ENCODE results near the gene NTRK2. TPM values are rescaled to one million over a fixed set of nuclear protein-coding genes. Genes with fewer than 3 reads are reported as not detected.

NTRK2 gene
- total RNA-seq, 1 donor, result not detected

DNA sequence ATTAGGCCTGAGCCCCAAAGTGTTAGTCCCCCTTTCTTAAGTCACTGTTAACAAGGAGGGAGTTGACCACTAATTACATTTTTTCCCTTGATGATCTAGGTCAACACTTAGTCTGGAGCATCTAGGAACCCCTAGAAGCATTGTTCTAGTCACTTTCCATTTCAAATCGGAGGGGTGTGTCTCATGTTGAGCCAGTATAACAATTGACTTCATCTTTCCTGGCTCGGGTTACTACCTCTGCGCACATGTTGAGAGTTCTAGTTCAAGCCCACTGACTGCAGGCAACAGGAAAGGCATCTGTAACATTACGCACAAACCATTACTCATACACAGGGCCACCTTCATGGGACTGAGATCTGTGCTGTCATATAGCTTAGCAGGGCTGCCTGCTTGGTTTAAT is 164.9 kb downstream of the NTRK2 start:
- TF ChIP-seq, protein P1, sequence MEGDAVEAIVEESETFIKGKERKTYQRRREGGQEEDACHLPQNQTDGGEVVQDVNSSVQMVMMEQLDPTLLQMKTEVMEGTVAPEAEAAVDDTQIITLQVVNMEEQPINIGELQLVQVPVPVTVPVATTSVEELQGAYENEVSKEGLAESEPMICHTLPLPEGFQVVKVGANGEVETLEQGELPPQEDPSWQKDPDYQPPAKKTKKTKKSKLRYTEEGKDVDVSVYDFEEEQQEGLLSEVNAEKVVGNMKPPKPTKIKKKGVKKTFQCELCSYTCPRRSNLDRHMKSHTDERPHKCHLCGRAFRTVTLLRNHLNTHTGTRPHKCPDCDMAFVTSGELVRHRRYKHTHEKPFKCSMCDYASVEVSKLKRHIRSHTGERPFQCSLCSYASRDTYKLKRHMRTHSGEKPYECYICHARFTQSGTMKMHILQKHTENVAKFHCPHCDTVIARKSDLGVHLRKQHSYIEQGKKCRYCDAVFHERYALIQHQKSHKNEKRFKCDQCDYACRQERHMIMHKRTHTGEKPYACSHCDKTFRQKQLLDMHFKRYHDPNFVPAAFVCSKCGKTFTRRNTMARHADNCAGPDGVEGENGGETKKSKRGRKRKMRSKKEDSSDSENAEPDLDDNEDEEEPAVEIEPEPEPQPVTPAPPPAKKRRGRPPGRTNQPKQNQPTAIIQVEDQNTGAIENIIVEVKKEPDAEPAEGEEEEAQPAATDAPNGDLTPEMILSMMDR (IDR thresholded peaks at IDR 0.05; ENCODE audit: insufficient read depth, low read depth, low read length), result no peak
- no peak overlapping the region for H3K4me3 ChIP-seq (ENCODE audit: low read depth, low read length)
- DNase-seq (ENCODE audit: low read depth), result no peak

DNA sequence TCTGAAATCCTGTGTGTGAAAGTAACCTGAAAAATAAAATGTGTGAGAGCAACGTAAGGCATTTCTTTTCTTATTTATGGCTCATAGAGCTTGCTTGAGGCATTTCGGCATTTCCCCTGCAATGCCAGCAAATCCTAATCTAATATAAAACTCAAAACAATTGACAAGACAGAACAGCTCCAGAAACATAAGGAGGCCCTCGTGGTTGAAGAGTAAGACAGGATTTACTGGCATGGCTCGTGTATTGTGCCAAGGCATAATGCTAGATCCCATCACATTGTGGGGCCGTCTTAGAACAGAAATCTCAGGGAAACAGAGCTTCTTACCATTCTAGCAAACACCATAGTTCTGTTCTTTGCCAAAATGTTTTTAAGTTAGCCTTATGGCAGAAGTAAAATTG is 166.2 kb downstream of the NTRK2 start:
- TF ChIP-seq, protein P1 (IDR thresholded peaks at IDR 0.05; ENCODE audit: insufficient read depth, low read depth, low read length), result no peak
- no peak overlapping the region for H3K4me3 ChIP-seq (ENCODE audit: low read depth, low read length)
- DNase-seq (ENCODE audit: low read depth), result no peak

DNA sequence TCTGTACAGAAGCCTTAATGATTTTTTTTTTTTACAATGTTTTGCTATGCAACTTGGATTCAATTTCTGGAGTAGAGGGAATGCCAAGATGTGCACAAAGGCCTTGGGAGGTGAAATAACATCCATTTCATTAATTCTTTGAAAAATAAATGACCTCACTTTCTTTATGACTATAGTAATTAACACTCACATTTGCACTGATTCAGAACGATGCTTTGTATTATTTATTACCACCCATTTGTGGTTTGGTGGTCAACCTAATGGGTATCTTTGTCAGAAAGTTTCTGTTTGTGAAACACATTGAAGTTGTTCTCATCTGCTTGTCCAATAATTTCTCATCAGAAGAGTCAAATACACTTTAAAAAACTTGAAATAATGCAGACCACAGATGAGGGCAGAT is 169.3 kb downstream of the NTRK2 start:
- no peak for DNase-seq (ENCODE audit: low read depth)
- H3K4me3 ChIP-seq (ENCODE audit: low read depth, low read length), result no peak overlapping the region
- TF ChIP-seq, protein P1 (IDR thresholded peaks at IDR 0.05; ENCODE audit: insufficient read depth, low read depth, low read length), result no peak

DNA sequence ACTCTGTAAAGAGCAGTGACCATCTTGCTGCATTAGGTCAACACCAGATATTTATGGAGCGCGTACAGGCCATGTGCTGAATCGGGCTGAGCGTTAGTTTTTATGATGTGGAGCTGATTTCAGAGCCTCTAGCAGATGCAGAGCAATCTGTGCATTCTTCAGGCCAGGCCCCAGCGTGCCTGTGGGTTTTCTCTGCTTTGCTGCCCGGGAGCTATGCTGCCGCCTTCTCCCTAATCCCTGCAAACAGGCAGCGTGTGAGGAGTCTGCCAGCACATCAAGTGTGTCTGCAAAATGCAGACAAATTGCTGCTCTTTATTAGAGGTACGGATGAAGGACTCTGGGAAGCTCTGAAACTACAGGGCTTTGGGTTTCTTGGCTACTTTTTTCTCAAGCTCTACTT is 170.0 kb downstream of the NTRK2 start:
- TF ChIP-seq, protein P1 (IDR thresholded peaks at IDR 0.05; ENCODE audit: insufficient read depth, low read depth, low read length), result no peak
- DNase-seq (ENCODE audit: low read depth), result peak; percentile 10
- no peak overlapping the region for H3K4me3 ChIP-seq (ENCODE audit: low read depth, low read length)

DNA sequence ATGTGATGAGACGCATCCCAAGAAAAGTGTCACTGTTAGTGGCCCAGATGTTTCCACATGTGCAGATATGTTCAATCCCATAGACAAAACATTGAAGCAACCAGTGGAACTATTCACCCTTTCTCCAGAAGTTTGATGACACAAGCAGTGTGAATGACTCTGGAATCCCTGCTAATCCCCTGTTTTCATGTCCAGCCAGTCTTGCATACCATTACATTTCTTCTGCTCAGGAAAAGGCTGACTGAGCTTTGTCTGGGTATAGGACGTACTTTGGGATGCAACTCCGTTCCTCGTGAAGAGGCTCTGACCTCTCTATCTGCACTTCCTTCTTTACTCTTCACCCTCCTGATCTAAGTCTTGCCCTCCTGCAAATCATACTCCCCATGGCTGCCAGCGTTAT is 172.4 kb downstream of the NTRK2 start:
- TF ChIP-seq, protein P1 (IDR thresholded peaks at IDR 0.05; ENCODE audit: insufficient read depth, low read depth, low read length), result no peak
- no peak for DNase-seq (ENCODE audit: low read depth)
- H3K4me3 ChIP-seq (ENCODE audit: low read depth, low read length), result no peak overlapping the region

DNA sequence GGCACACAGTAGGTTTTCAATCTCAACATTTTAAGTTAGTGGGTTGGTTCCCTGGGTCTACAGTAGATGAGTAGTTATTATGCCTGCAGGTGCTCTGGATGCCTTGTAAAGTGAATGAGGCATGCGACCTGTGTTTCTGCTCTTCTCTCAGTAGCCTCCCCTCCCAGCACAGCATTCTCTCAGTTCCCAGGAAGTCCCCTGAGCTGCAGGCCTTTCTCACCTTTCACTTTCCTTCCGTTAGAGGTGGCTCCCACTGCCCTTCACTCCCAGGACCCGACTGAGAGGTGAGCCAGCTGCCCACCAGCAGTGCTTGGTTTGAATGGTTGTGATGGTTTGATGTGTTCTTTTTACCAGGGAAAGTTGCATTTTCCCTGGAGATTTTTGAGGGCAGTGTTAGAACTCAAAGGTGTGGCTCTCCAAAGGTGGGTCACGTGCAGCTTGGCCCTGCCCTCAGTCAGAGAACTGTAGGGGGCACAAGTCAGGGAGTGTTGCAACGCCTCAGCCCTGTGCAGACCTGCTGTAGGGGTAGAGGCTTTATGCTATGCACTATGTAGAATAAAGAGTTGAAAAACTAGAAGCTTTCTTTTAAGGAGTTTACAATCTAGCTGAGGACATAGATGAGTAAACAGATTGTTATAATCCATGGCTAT is 173.8 kb downstream of the NTRK2 start:
- no peak overlapping the region for H3K4me3 ChIP-seq (ENCODE audit: low read depth, low read length)
- TF ChIP-seq, protein P1 (IDR thresholded peaks at IDR 0.05; ENCODE audit: insufficient read depth, low read depth, low read length), result no peak

More for the DNA sequence above, 173.8 kb downstream of the NTRK2 start:
- no peak for DNase-seq (ENCODE audit: low read depth)
